HL-60 (cell line): ENCODE results near the gene INCENP.

ENCODE experiments used
- TF ChIP-seq, protein P1 (sequence below): IDR thresholded peaks from 2 replicates; pipeline ENCODE4 v1.6.1; 2012; ENCODE audit warnings: low read depth; ENCODE audit not compliant: insufficient replicate concordance
- TF ChIP-seq, protein P2 (sequence below): IDR thresholded peaks from one replicate; pipeline ENCODE4 v1.5.1; 2011; ENCODE audit warnings: low read length, control low read depth, inconsistent platforms; ENCODE audit not compliant: insufficient read depth

DNA sequence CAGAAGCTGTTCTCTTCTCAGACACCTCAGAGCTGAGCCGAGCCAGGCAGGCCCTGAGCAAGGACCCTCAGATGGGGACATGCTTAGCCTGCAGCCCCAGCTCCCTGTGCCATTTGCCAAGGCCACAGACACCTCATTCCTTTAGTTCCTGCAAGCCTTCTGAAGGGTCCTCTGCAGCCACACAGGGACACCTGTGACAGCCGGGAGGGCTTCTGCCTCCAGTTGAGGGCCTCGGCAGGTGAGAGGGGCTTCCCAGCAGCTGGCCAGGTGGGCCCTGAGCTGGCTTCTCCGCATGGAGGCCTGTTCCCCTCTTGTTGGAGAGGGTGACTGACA lies 18.2 kb downstream of the INCENP start:
- TF ChIP-seq, protein P1, sequence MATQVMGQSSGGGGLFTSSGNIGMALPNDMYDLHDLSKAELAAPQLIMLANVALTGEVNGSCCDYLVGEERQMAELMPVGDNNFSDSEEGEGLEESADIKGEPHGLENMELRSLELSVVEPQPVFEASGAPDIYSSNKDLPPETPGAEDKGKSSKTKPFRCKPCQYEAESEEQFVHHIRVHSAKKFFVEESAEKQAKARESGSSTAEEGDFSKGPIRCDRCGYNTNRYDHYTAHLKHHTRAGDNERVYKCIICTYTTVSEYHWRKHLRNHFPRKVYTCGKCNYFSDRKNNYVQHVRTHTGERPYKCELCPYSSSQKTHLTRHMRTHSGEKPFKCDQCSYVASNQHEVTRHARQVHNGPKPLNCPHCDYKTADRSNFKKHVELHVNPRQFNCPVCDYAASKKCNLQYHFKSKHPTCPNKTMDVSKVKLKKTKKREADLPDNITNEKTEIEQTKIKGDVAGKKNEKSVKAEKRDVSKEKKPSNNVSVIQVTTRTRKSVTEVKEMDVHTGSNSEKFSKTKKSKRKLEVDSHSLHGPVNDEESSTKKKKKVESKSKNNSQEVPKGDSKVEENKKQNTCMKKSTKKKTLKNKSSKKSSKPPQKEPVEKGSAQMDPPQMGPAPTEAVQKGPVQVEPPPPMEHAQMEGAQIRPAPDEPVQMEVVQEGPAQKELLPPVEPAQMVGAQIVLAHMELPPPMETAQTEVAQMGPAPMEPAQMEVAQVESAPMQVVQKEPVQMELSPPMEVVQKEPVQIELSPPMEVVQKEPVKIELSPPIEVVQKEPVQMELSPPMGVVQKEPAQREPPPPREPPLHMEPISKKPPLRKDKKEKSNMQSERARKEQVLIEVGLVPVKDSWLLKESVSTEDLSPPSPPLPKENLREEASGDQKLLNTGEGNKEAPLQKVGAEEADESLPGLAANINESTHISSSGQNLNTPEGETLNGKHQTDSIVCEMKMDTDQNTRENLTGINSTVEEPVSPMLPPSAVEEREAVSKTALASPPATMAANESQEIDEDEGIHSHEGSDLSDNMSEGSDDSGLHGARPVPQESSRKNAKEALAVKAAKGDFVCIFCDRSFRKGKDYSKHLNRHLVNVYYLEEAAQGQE = no peak
- TF ChIP-seq, protein P2, sequence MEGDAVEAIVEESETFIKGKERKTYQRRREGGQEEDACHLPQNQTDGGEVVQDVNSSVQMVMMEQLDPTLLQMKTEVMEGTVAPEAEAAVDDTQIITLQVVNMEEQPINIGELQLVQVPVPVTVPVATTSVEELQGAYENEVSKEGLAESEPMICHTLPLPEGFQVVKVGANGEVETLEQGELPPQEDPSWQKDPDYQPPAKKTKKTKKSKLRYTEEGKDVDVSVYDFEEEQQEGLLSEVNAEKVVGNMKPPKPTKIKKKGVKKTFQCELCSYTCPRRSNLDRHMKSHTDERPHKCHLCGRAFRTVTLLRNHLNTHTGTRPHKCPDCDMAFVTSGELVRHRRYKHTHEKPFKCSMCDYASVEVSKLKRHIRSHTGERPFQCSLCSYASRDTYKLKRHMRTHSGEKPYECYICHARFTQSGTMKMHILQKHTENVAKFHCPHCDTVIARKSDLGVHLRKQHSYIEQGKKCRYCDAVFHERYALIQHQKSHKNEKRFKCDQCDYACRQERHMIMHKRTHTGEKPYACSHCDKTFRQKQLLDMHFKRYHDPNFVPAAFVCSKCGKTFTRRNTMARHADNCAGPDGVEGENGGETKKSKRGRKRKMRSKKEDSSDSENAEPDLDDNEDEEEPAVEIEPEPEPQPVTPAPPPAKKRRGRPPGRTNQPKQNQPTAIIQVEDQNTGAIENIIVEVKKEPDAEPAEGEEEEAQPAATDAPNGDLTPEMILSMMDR = no peak
